Activated CD4-positive, alpha-beta T cell treated with anti-CD3 and anti-CD28 coated beads, Interleukin-2, amount 50 U/mL, for 4 hours (primary cell): Measurements from ENCODE around the gene ISCU.

Source experiments
- DNase-seq, 2 experiments: peaks; one replicate each; pipeline ENCODE4 v3.0.0-alpha.2; 2020

ISCU gene

DNA sequence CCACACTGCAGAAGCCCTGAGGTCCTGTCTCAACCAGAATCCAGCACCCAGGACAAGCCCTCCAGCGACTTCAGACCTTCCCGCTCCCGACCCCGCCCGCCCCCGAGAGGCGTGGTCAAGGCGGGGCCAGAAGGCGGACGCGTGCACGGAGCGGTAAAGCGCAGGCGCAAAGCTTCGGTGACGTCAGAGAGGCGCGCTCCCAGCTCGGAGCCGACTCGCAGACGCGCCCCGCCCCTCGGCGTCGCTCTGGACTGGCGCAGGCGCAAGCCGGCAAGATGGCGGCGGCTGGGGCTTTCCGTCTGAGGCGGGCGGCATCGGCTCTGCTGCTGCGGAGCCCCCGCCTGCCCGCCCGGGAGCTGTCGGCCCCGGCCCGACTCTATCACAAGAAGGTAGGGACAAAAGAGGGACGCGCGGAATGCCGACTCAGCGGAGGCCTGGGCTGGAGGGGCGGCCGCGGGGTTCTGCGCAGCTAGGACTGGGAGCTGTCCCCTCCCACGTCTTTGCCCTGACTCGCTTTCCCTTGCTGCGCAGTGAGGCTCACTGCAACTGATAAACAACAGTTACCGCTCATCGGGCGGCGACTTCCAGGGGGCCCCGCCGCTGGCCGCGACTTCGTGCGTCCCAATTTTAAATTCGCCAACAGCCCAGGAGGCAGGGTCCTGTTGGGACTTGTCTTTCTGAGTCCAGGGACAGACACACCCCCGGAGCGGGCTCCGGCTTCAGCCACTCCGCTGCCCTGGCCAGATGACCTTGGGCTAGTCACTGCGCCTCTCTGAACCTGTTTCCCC lies at the start of gene ISCU:
Gene ISCU, plus strand, starts transcription at position 249 of the 788 bp plus-strand sequence. Its CDS starts 27 bp downstream, at position 276.
- DNase-seq, result peak; percentile 97 to 98

DNA sequence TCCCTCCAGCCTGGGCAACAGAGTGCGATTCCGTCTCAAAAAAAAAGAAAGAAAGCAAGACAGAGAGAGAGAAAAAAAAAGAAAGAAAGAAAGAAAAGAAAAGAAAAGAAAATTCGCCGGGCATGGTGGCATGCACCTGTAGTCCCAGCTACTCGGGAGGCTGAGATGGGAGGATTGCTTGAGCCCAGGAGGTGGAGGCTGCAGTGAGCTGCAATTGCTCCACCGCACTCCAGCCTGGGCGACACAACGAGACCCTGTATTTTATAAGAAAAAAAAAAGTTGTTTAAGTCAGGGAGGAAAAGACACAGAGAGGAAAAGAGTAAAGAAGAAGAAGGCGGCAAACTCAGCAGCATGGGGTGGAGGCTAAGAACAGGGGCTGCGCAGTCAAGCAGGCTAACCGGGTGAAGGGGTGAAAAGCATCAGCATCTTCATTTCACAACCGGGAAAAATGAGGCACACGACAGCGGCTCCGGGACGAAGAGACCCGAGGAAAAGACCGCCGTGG lies 47.9 kb upstream of the ISCU start:
- no peak for DNase-seq

DNA sequence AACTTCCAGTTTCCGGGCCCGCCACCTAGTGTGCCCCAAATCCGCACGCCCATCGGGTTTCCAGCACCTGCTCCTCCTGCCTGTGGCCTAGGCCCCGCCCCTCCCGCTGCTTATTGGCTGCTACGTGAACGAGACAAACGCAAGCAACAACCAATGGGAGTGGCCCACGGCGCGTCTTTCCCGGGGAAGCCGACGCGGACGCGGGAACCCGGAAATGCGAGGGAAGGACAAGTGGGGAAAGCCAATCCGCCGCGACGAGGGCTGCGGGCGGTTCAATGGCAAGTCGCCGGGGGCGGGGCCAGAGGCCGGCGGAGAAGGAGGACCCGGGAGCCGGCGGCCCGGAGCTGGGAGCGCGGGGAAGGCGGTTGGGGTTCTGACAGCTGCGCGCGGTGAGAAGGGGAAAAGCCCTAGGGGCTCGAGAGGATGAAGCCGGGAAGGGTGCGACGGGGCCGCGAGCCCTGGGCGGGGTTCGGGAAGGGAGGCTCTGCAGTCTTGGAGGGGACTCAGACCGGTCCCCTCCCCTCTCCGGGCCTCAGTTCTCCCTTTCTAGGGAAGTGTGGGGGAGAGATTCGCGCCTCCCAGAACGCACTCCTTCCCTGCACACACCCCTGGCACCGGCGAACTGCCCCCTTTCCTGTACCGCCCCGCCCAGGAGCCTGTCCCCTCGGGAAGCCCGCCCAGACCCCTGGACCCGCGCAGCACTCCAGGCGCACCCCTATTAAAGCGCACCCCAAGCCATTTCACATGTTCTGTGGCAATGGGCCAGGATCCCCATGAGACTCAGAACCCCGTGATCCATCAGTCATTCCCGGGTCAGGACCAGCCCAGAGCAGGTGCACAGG lies 47.2 kb upstream of the ISCU start, which contains the start of gene FICD:
Gene FICD, plus strand, starts transcription at position 305 of the 842 bp plus-strand sequence. CDS start 1,696 bp downstream, outside the sequence.
- peak; percentile 99 for DNase-seq

DNA sequence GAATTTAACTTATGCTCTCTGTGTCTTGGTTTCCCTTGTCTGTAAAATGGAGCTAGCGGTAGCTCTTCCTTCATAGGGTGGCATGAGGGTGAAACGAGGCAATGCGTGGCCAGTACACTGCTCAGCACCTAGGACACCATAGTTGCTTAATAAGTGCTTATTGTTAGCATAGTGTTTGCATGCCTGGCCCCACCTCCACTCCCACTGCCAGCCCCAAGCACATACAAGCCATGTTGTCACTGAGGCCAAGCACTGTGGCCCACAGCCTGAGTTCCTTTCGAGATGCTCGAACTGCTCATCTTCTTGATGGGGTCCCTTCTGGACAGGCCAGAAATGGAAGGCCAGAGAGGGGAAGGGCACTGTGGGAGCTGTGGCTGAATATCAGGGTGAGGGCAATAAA lies 46.5 kb upstream of the ISCU start:
- DNase-seq, result no peak

DNA sequence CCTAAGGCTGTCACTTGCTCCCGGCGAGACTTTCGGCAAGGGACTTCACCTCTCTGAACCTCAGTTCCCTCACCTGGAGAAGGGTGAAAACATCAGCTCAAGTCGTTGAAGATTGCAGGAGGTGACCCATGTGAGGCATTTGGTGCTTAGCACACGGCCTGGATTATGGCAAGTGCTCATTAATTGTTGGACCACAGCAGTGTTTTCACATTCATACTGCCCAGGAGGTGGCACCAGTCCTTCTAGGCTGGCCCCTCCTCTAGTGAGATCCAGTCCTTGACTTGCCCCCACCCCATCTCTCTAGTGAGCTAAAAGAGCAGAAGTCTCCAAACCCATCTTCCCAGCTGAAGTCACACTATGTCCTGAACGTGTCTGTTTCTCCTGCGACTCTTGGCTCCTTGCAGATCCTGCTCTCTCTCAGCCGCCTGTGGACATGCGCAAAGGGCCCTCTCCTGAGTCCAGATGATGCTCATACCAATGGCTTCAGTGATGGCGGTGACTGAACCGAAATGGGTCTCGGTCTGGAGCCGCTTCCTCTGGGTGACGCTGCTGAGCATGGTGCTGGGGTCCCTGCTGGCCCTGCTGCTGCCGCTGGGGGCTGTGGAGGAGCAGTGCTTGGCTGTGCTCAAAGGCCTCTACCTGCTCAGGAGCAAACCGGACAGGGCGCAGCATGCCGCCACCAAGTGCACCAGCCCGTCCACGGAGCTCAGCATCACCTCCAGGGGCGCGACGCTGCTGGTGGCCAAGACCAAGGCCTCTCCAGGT lies 45.7 kb upstream of the ISCU start:
- no peak for DNase-seq

DNA sequence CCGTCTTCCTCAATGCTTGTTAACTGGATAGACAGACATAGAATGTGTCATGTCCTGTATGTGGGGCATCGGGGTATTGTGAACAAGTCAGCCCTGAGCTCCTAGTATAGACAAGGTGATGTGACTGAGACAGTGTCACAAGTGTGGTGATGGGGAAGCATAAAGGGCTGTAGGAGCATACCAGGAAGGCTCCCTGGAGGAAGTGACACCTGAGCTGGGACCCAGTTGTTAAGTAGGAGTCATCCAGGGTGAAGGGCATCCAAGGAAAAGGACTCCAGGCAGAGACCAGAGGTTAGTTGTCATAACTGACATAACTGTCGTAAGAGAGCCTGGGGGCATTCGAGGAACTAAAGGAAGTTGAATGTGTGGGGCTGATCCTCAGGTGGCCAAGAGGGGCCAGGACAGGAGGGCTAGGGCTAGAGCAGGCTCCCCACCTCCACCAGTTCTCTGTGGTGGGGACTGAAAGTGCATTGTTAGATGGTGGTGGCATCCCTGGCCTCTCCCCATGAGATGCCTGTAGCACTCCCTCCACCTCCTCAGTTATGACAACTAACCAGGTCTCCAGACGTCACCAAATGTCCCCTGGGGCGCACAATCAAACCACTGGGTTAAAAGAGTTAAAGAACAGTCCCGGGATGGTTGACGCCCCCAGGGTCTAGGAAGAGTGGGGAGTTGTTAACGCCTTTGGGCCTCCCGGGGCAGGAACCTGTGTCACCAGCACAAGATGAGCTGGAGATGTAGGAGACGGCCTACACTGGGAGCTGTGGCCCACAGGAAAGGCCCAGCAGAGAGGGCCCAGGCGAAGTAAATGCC lies 44.9 kb upstream of the ISCU start:
- no peak for DNase-seq

DNA sequence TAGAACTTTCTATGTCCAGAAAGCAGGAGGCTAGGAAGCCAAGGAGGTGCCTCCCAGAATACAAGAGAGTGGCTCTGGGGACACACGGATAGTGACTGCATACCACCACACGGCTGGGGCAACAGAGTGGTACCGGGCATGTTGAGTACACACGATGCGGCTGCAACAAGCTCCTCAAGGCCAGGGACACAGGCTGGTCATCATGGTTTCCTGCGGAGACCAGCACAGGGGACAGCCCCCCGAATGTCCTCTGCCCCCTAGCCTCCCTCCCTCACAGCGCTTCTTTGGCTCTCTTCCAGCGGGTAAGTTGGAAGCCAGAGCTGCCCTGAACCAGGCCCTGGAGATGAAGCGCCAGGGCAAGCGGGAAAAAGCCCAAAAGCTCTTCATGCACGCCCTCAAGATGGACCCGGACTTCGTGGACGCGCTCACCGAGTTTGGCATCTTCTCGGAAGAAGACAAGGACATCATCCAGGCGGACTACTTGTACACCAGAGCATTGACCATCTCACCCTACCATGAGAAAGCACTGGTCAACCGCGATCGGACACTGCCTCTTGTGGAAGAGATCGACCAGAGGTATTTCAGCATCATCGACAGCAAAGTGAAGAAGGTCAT lies 44.2 kb upstream of the ISCU start:
- DNase-seq, result no peak

DNA sequence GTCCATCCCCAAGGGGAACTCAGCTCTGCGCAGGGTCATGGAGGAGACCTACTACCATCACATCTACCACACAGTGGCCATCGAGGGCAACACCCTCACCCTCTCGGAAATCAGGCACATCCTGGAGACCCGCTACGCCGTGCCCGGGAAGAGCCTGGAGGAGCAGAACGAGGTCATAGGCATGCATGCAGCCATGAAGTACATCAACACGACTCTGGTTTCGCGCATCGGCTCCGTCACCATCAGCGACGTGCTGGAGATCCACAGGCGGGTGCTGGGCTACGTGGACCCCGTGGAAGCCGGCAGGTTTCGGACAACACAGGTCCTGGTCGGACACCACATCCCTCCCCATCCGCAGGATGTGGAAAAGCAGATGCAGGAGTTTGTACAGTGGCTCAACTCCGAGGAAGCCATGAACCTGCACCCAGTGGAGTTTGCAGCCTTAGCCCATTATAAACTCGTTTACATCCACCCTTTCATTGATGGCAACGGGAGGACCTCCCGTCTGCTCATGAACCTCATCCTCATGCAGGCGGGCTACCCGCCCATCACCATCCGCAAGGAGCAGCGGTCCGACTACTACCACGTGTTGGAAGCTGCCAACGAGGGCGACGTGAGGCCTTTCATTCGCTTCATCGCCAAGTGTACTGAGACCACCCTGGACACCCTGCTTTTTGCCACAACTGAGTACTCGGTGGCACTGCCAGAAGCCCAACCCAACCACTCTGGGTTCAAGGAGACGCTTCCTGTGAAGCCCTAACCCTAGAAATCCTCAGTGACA lies 43.5 kb upstream of the ISCU start:
- no peak for DNase-seq

DNA sequence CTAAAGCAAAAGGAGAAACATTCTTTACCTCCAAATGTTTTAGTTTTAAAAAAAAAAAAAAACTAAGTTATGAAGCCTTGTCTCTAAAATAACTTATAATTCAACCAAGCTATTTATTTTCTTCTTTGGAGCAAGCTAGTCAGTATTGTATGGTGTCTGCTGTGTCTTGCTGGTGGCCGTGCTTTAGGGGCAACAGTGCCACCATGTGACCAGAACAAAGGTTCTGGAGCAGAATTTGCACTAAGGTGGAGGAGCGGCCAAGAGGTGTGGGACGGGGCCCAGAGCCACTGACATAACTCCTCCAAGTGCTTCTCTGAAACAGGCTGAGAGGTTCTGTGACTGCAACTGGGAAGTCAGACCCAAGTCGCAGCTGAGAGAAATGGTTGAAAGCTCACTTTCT lies 42.8 kb upstream of the ISCU start:
- DNase-seq, result no peak

DNA sequence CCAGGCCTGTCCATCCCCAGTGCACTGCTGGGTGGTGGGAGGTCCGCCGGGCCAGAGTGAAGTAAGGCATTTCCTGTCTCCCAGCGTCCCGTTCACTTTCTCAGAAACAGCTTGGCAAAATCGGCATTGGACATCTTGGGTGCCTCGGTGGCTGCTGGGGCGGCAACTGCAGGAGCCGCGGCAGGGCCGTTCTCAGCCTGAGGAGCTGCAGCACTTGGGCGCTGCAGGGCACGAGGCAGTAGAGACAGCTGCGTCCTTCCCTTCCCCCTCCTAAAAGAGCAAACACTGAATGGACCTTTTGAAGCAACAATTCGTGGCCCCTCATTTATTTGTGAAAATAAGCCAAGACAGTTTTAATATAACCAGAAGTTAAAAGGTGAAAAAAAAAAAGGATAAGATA lies 39.0 kb upstream of the ISCU start:
- DNase-seq, result no peak

DNA sequence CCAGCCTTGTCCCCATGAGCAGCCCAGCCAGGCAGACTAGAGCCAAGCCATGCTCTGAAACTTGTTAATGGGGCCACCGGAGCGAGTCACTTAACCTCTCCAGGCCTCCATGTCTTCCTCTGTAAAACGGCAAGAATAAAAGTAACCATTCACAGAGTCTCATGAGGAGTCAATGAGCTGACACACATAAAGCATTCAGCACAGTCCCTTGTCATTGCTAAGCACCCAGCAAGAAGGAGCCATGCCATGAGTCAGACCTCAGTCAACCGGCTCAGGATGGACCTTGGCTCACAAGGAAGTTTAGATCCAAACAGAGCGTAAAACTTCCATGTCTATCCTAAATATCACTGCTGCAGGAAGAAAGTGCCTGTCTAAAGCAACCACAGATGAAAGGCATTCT lies 36.7 kb upstream of the ISCU start:
- no peak for DNase-seq

DNA sequence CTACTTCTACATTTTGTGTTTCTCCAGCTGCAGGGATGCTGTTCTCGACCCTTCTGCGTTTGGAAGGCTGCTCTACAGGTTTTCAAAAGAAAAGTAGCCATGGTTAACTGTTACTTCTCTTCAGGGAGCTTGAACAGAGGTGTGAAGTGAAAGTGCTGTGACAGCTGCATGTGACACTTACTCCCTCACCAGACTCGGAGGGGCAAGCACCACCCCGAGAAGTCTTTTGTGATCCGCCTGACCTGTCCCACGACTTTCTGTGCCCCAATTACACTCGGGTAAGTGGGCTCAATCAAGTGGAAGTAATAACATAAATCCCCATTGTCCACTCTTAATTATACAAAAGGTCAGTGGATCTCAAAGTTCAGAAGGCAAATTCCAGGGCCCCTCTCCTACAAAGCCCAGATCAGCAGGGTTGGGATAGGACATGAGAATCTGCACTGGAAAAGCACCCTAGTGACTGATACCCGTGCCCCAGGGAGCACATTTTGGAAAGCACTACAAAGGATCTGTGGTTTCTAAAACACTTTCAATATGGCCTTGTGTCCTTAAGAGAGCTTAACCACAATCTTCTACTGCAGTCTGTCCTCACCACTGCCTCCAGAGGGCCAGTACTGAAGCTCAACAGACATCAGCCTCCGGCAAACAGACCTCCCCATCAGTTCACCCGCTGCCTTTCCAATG lies 35.8 kb upstream of the ISCU start:
- no peak for DNase-seq

DNA sequence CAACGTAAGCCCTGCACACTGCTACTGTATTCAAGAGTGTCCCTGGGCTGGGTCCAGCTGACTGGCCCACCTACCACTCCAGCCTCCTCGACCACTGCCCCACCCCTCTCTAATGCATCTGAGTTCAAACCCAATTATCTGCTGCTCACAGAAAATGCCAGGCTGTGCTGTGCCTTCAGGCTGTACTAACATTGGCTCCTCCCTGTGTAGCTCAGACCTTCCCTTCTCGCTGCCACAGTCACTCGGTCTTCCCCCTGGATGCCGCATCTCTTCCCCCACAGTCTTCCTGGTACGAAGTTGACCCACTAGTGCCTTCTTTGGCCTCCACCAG lies 35.3 kb upstream of the ISCU start:
- DNase-seq, result no peak

DNA sequence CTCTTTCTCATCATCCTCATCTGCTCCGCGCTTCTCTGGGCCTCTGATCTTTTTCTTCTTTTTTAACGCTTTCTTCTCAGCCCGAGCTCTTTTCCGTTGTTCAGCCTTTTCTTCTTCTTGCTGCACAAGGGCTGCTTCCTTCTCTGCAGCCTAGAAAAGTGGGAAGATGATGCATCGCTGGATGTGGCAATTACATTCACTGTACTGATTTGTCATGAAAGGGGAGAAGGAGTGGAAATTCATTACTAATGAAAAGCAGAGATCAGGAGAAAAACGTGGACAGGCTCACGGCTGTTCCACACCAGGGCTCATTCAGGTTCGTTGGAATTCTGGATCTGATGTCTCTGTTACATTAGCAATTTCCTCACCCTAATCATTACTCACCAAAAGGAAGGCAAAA lies 32.2 kb upstream of the ISCU start:
- no peak for DNase-seq

DNA sequence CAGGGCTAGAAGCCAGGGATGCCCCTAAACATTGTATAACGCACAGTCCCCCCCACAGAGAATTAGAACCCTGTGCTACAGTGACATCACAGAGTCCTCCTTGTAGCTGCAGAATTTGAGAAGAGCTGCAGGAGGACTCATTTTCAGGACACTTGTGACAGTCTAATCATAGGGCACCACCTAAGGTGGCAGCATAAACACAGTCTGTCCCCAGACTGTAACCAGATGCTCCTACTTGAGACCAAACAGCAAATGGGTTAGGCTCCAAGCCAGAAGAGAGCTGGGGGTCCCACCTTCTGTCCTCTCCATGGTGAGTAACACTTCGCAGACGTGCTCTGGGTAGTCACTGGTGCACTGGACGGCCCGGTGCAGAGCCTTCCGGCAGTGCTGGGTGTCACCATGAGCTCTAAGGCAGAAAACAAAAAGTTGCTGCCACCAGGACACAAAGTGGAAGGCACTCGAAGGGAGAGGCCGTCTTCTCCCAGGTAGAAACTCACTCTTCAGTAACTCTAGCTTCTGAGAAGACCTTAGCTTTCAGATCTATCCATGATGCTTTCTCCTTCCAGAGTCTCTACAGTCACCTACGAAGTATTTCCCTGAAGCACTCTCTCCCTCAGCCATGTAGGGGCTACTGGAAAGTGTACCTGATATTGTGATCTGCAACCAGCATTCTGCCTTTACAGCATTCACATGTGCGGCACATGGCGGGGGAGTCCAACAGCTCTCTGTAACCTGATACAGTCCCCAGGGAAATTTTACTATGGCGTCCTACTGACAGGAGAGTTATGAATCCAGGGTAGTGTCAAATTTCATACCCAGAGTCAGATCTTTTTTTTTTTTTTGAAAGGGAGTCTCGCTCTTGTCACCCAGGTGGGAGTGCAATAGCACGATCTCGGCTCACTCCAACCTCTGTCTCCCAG lies 30.2 kb upstream of the ISCU start:
- DNase-seq, result no peak

DNA sequence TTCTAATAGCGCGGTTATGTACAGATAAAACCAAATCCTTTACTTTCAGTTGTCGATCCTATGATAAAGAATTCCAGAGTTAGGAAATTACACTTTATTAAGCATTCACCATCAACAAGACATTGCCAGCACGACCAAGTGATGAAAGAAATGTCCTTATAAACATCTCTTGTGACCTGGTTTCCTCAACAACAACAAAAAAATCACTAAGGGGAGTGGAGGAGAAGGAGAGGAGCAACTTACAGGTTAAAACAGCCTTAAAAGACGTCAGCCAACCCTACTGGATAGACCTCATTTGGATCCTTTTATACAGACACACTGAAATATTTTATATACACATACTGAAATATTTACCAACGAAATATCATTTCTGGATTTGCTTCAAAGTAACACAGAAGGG lies 24.2 kb upstream of the ISCU start:
- no peak for DNase-seq

DNA sequence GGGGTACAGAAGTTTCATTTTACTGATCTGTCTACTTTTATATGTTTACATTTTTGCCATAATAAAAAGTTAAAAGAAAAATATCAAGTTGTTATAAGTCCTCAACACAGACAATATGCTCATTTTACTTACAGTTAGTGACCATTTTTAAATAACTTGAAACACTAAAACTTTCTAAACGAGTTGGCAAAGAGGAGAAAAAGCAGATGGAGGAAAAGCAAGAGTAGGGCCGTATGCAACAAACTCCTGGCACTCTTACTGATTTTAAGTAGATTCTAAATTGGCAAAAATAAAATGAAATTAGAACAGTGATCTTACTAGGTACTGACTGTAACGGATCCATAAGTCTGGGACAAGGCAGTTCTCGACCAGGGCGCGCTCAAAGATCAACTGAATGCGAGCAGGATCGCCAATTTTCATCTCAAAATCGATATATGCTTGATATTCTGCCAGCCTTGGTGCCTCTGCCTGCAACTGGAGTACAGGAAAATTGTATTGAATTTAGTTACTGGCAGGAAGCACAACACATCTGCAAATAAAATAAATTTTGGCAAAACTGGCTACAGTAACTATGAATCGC lies 23.7 kb upstream of the ISCU start:
- no peak for DNase-seq

DNA sequence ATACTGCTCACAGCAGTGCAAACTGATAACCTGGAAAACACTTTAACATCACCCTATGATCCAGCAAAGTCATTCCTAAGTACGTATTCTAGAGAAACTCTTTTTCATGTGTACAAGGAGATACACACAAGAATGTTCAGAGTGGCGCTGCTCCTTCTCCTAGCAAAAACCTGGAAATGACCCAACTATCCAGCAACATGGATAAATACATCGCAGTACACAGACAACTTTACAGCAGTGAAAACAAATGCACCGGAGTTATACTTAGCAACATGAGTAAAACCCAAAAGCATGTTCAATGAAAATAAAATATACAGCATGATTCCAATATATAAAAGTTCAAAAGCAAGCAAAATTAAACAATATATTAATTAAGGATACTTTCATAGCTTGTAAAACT lies 20.1 kb upstream of the ISCU start:
- DNase-seq, result no peak

DNA sequence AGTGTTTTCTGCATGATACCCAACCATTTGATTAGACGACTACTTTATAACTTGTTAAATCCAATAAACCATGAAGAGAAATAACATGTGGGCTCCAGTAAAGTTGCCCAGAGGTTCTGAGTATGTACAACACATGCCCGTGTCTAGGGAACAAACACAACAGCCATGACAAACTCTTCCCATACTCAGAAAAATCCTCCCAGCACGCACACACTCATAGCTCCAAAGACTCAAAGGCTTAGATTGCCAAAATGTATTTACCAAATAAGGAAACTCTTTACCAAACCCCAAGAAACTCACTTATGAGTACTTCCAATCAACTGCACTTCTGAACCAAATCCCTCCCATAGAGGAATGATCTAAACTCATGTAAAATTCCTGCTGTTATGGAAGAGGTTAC lies 18.7 kb upstream of the ISCU start:
- DNase-seq, result no peak
